GM23338 (cell line): ENCODE data around the gene FOXM1. TPM values are rescaled to one million over a fixed set of nuclear protein-coding genes. Genes with fewer than 3 reads are reported as not detected.
A peak's percentile ranks its signal among the peaks of the same experiment; 100 is the strongest.

Experiments
- ATAC-seq: fragments of 200-7000 bp; cut with Tn5 transposase; 3 replicates; pipeline ENCODE4 v1.9.1; 2020
- DNase-seq: peaks from one replicate; pipeline ENCODE4 v3.0.0-alpha.2; 2015; ENCODE audit warnings: low spot score
- H2AFZ ChIP-seq: fragments of 200-600 bp; sonication (generic); 2 replicates; pipeline ENCODE4 v1.8.0; 2016; ENCODE audit warnings: antibody characterized with exemption, mild to moderate bottlenecking, moderate library complexity
- H3F3A ChIP-seq: fragments of 200-600 bp; sonication (generic); replicated peaks from 2 replicates; pipeline ENCODE4 v1.8.0; 2017; ENCODE audit warnings: antibody characterized with exemption, mixed run types, low read depth
- H3K27ac ChIP-seq: fragments of 200-600 bp; sonication (generic); 2 replicates; pipeline ENCODE4 v1.6.1; 2016; ENCODE audit warnings: low read depth
- H3K27me3 ChIP-seq: fragments of 200-600 bp; sonication (generic); 2 replicates; pipeline ENCODE4 v1.8.0; 2016; ENCODE audit warnings: mild to moderate bottlenecking, mixed run types, moderate library complexity; ENCODE audit not compliant: insufficient read depth
- H3K36me3 ChIP-seq: fragments of 200-600 bp; sonication (generic); 2 replicates; pipeline ENCODE4 v1.8.0; 2016; ENCODE audit warnings: mild to moderate bottlenecking; ENCODE audit not compliant: insufficient read depth
- H3K4me1 ChIP-seq: fragments of 200-600 bp; sonication (generic); 2 replicates; pipeline ENCODE4 v1.8.0; 2016; ENCODE audit warnings: mild to moderate bottlenecking, moderate library complexity; ENCODE audit not compliant: insufficient read depth
- H3K4me2 ChIP-seq: fragments of 200-600 bp; sonication (generic); 2 replicates; pipeline ENCODE4 v1.7.1; 2017; ENCODE audit warnings: mixed run types
- H3K4me3 ChIP-seq: fragments of 200-600 bp; sonication (generic); 2 replicates; pipeline ENCODE4 v1.6.1; 2016; ENCODE audit warnings: mixed run types
- H3K79me2 ChIP-seq: fragments of 200-600 bp; sonication (generic); replicated peaks from 2 replicates; pipeline ENCODE4 v1.8.0; 2017; ENCODE audit warnings: mild to moderate bottlenecking; ENCODE audit not compliant: insufficient read depth
- H3K9me2 ChIP-seq: fragments of 200-600 bp; sonication (generic); 2 replicates; pipeline ENCODE4 v1.8.0; 2017; ENCODE audit not compliant: insufficient read depth
- H4K20me1 ChIP-seq: fragments of 200-600 bp; sonication (generic); replicated peaks from 2 replicates; pipeline ENCODE4 v1.8.0; 2017; ENCODE audit warnings: mild to moderate bottlenecking; ENCODE audit not compliant: insufficient read depth
- H3K27ac Mint-ChIP-seq: 2 replicates; pipeline ENCODE4 v1.8.0; 2020; ENCODE audit warnings: inconsistent platforms, mild to moderate bottlenecking, moderate library complexity, mixed read lengths
- H3K27me3 Mint-ChIP-seq: 3 replicates; pipeline ENCODE4 v1.8.0; 2022; ENCODE audit warnings: low read depth, mild to moderate bottlenecking, moderate library complexity, mixed read lengths, inconsistent platforms; ENCODE audit not compliant: insufficient read depth, poor library complexity
- H3K36me3 Mint-ChIP-seq: 3 replicates; pipeline ENCODE4 v1.8.0; 2021; ENCODE audit warnings: low read depth, mild to moderate bottlenecking, inconsistent platforms, moderate library complexity, mixed read lengths
- H3K4me1 Mint-ChIP-seq: 3 replicates; pipeline ENCODE4 v1.8.0; 2020; ENCODE audit warnings: mild to moderate bottlenecking, inconsistent platforms, mixed read lengths
- H3K4me3 Mint-ChIP-seq: 3 replicates; pipeline ENCODE4 v1.8.0; 2021; ENCODE audit warnings: moderate library complexity, mild to moderate bottlenecking, inconsistent platforms, mixed read lengths
- H3K9me3 Mint-ChIP-seq: 3 replicates; pipeline ENCODE4 v1.8.0; 2020; ENCODE audit warnings: moderate library complexity, mild to moderate bottlenecking, inconsistent platforms, mixed read lengths
- CREB1 ChIP-seq: fragments of 250-450 bp; sonication (Bioruptor Pico); IDR thresholded peaks from 2 replicates; pipeline ENCODE4 v1.5.0; 2020; ENCODE audit warnings: low read depth, mild to moderate bottlenecking, moderate library complexity
- ETS1 ChIP-seq: IDR thresholded peaks from 2 replicates; pipeline ENCODE4 v1.6.1; 2016; ENCODE audit warnings: antibody characterized with exemption
- EZH2 ChIP-seq: fragments of 200-600 bp; sonication (generic); IDR thresholded peaks from one replicate; pipeline ENCODE4 v1.8.0; 2017; ENCODE audit warnings: antibody characterized with exemption, mild to moderate bottlenecking, low read depth; ENCODE audit not compliant: unreplicated experiment
- EZH2phosphoT487 ChIP-seq: fragments of 200-600 bp; sonication (generic); IDR thresholded peaks from one replicate; pipeline ENCODE4 v1.8.1; 2018; ENCODE audit warnings: antibody characterized with exemption; ENCODE audit not compliant: unreplicated experiment
- JUNB ChIP-seq: IDR thresholded peaks from one replicate; pipeline ENCODE4 v1.6.1; 2016; ENCODE audit warnings: antibody characterized with exemption; ENCODE audit not compliant: unreplicated experiment
- NANOG ChIP-seq: IDR thresholded peaks from 2 replicates; pipeline ENCODE4 v1.6.1; 2016; ENCODE audit warnings: antibody characterized with exemption, borderline replicate concordance
- POLR2AphosphoS5 ChIP-seq: IDR thresholded peaks from 2 replicates; pipeline ENCODE4 v1.6.1; 2016; ENCODE audit warnings: antibody characterized with exemption, low read depth
- STAT1 ChIP-seq: IDR thresholded peaks from one replicate; pipeline ENCODE4 v1.6.1; 2016; ENCODE audit warnings: antibody characterized with exemption; ENCODE audit not compliant: unreplicated experiment
- ZNF114 ChIP-seq: fragments of 250-450 bp; sonication (Bioruptor Pico); IDR thresholded peaks from 2 replicates; pipeline ENCODE4 v1.5.0; 2020; ENCODE audit warnings: mild to moderate bottlenecking, moderate library complexity
- ZNF331 ChIP-seq: fragments of 250-450 bp; sonication (Bioruptor Pico); IDR thresholded peaks from 2 replicates; pipeline ENCODE4 v1.5.0; 2020; ENCODE audit warnings: low read depth, mild to moderate bottlenecking, moderate library complexity
- ZNF462 ChIP-seq: fragments of 250-450 bp; sonication (Bioruptor Pico); IDR thresholded peaks from 2 replicates; pipeline ENCODE4 v1.5.0; 2020; ENCODE audit warnings: mild to moderate bottlenecking, moderate library complexity
- polyA plus RNA-seq: library from polyadenylated mRNA; unstranded; fragments of >200 nt; fragmentation: Nextera tagmentation; extraction: Ambion mirVana; gene quantifications from 2 replicates; pipeline ENCODE4 v1.2.1, GENCODE V29; 2016
- total RNA-seq: library from RNA; depleted of rRNA; stranded (reverse); fragments of >200 nt; shearing (Covaris generic); gene quantifications from 2 replicates; pipeline ENCODE4 v1.2.3, GENCODE V29; 2014
- TF ChIP-seq, protein P1 (sequence below), 2 experiments: fragments of 200-600 bp in 1 of 2; sonication (generic) in 1 of 2; conservative IDR thresholded peaks; 2 replicates each; pipeline versions ENCODE4 v1.5.1 to v1.6.1; 2016 to 2017; ENCODE audit warnings: antibody characterized with exemption in 2 of 2, low read depth in 2 of 2, mild to moderate bottlenecking in 2 of 2, moderate library complexity in 1 of 2
- TF ChIP-seq, protein P2 (sequence below): IDR thresholded peaks from one replicate; pipeline ENCODE4 v1.6.1; 2018; ENCODE audit warnings: antibody characterized with exemption; ENCODE audit not compliant: unreplicated experiment

FOXM1 gene
- total and polyA plus RNA-seq, 2 experiments from 2014 or later: 31.0 to 98.1 TPM

- Histone ChIP-seq H3K27ac (no peak overlapping the region), H3F3A (no peaks in the 10 kb centered on the region), H3K4me1 (peaks cover 7% of the 10 kb centered on the region; the same call in 1 of the 2 replicates), H3K4me3 (no peak overlapping the region), H2AFZ (no peak overlapping the region), H3K4me2 (no peak overlapping the region), H3K36me3 (no peaks in the 10 kb centered on the region), H3K27me3 (no peaks in the 10 kb centered on the region), H3K79me2 (no peaks in the 10 kb centered on the region), H3K9me2 (no peaks in the 10 kb centered on the region), H4K20me1 (no peaks in the 10 kb centered on the region)
- H3K9me3 Mint-ChIP-seq: no peaks in the 10 kb centered on the region
- peaks cover 5% of the 10 kb centered on the region for H3K27me3 Mint-ChIP-seq
- DNase-seq: no peak
- H3K4me3 Mint-ChIP-seq: no peak overlapping the region
- peaks cover 1% of the 10 kb centered on the region; the same call in 2 of the 3 replicates for H3K36me3 Mint-ChIP-seq
- no peak for ATAC-seq
- peaks cover 25% of the 10 kb centered on the region for H3K4me1 Mint-ChIP-seq
- peak overlapping the region; percentile 17; the same call in 1 of the 2 replicates for H3K27ac Mint-ChIP-seq
- no peak for TF ChIP-seq ZNF462
- TF ChIP-seq POLR2AphosphoS5: no peak
- TF ChIP-seq ZNF331: no peak
- TF ChIP-seq NANOG: no peak
- no peak for TF ChIP-seq STAT1
- TF ChIP-seq, protein P1, sequence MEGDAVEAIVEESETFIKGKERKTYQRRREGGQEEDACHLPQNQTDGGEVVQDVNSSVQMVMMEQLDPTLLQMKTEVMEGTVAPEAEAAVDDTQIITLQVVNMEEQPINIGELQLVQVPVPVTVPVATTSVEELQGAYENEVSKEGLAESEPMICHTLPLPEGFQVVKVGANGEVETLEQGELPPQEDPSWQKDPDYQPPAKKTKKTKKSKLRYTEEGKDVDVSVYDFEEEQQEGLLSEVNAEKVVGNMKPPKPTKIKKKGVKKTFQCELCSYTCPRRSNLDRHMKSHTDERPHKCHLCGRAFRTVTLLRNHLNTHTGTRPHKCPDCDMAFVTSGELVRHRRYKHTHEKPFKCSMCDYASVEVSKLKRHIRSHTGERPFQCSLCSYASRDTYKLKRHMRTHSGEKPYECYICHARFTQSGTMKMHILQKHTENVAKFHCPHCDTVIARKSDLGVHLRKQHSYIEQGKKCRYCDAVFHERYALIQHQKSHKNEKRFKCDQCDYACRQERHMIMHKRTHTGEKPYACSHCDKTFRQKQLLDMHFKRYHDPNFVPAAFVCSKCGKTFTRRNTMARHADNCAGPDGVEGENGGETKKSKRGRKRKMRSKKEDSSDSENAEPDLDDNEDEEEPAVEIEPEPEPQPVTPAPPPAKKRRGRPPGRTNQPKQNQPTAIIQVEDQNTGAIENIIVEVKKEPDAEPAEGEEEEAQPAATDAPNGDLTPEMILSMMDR (conservative IDR thresholded peaks at IDR 0.05; ENCODE audit: low read depth in 2 of 2): no peak
- TF ChIP-seq, protein P2, sequence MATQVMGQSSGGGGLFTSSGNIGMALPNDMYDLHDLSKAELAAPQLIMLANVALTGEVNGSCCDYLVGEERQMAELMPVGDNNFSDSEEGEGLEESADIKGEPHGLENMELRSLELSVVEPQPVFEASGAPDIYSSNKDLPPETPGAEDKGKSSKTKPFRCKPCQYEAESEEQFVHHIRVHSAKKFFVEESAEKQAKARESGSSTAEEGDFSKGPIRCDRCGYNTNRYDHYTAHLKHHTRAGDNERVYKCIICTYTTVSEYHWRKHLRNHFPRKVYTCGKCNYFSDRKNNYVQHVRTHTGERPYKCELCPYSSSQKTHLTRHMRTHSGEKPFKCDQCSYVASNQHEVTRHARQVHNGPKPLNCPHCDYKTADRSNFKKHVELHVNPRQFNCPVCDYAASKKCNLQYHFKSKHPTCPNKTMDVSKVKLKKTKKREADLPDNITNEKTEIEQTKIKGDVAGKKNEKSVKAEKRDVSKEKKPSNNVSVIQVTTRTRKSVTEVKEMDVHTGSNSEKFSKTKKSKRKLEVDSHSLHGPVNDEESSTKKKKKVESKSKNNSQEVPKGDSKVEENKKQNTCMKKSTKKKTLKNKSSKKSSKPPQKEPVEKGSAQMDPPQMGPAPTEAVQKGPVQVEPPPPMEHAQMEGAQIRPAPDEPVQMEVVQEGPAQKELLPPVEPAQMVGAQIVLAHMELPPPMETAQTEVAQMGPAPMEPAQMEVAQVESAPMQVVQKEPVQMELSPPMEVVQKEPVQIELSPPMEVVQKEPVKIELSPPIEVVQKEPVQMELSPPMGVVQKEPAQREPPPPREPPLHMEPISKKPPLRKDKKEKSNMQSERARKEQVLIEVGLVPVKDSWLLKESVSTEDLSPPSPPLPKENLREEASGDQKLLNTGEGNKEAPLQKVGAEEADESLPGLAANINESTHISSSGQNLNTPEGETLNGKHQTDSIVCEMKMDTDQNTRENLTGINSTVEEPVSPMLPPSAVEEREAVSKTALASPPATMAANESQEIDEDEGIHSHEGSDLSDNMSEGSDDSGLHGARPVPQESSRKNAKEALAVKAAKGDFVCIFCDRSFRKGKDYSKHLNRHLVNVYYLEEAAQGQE: no peak
- TF ChIP-seq JUNB: no peak
- TF ChIP-seq CREB1: no peak
- no peak for TF ChIP-seq ETS1
- TF ChIP-seq EZH2: no peak
- no peak for TF ChIP-seq EZH2phosphoT487
- no peak for TF ChIP-seq ZNF114 (CRISPR knock-in tag)
Observed at GRCh38 chr12:2844786-2845185, 32.2 kb downstream of the FOXM1 start.
